GM12878 (cell line): ENCODE results near the gene DDR2. TPM values are rescaled to one million over a fixed set of nuclear protein-coding genes. Genes with fewer than 3 reads are reported as not detected.
A peak's percentile ranks its signal among the peaks of the same experiment; 100 is the strongest.

Experiments
- ATAC-seq: fragments of 200-7000 bp; cut with Tn5 transposase; 3 replicates; pipeline ENCODE4 v1.9.1; 2020; ENCODE audit warnings: mild to moderate bottlenecking, moderate library complexity
- BruUV-seq: library from RNA; stranded (reverse); fragments of 400-500 nt; replicated peaks from 2 replicates; lab custom pipeline; 2021; lab: Mats Ljungman, UMichigan
- CTCF ChIA-PET: fragments of 300-600 bp; sonication (Branson Sonifier 250); formaldehyde crosslinking; extraction: SDS; loops from one replicate; lab custom pipeline; 2021; ENCODE audit warnings: inconsistent platforms; lab: Yijun Ruan, JAX
- POLR2A ChIA-PET: fragments of 350-600 bp; formaldehyde crosslinking; extraction: SDS; loops from one replicate; lab custom pipeline; 2021; ENCODE audit warnings: inconsistent platforms; lab: Charles Lee
- RAD21 ChIA-PET: fragments of 300-600 bp; sonication (Branson Sonifier 250); formaldehyde crosslinking; loops from one replicate; lab custom pipeline; 2023; ENCODE audit warnings: antibody characterized with exemption; ENCODE audit not compliant: unreplicated experiment; lab: Charles Lee
- SMC1A ChIA-PET: fragments of 300-600 bp; sonication (Branson Sonifier 250); formaldehyde crosslinking; loops from one replicate; lab custom pipeline; 2023; ENCODE audit not compliant: unreplicated experiment, uncharacterized antibody; lab: Charles Lee
- DNase-seq: peaks from one replicate; pipeline ENCODE4 v3.0.0-alpha.2; 2011; ENCODE audit warnings: low read depth, low spot score
- FAIRE-seq: peaks from 3 replicates; lab custom pipeline; 2011; peaks lifted over from hg19 to GRCh38; lab: Jason Lieb, UNC
- H2AFZ ChIP-seq: 2 replicates; pipeline ENCODE4 v1.6.0; 2011; ENCODE audit warnings: low read depth, low read length, control low read depth; ENCODE audit not compliant: control insufficient read depth
- H3K27ac ChIP-seq: 2 replicates; pipeline ENCODE4 v1.5.1; 2011; ENCODE audit warnings: control low read depth; ENCODE audit not compliant: control insufficient read depth, insufficient read depth
- H3K27me3 ChIP-seq, 2 experiments: replicated peaks in 1 of 2; 2 replicates each; pipeline versions ENCODE4 v1.6.0 to v1.6.1; 2011; ENCODE audit warnings: low read length in 1 of 2; ENCODE audit not compliant: control insufficient read depth in 2 of 2, insufficient read depth in 2 of 2
- H3K36me3 ChIP-seq, 2 experiments: 2 replicates each; pipeline ENCODE4 v1.5.1; 2011; ENCODE audit warnings: low read length in 1 of 2; ENCODE audit not compliant: control insufficient read depth in 2 of 2, insufficient read depth in 2 of 2
- H3K4me1 ChIP-seq: 2 replicates; pipeline ENCODE4 v1.6.1; 2011; ENCODE audit warnings: mild to moderate bottlenecking, low read length, moderate library complexity, mixed read lengths; ENCODE audit not compliant: control insufficient read depth, insufficient read depth
- H3K4me2 ChIP-seq: 2 replicates; pipeline ENCODE4 v1.6.0; 2011; ENCODE audit warnings: control low read depth; ENCODE audit not compliant: control insufficient read depth, insufficient read depth
- H3K4me3 ChIP-seq: fragments of 200-600 bp; sonication (generic); 2 replicates; pipeline ENCODE4 v1.5.1; 2016
- H3K79me2 ChIP-seq: 2 replicates; pipeline ENCODE4 v1.6.0; 2011; ENCODE audit warnings: low read length; ENCODE audit not compliant: control insufficient read depth, insufficient read depth
- H3K9ac ChIP-seq: 2 replicates; pipeline ENCODE4 v1.8.0; 2011; ENCODE audit warnings: low read length, control low read depth, mixed read lengths; ENCODE audit not compliant: control insufficient read depth, insufficient read depth
- H3K9me3 ChIP-seq: replicated peaks from 3 replicates; pipeline ENCODE4 v1.5.1; 2011; ENCODE audit warnings: mild to moderate bottlenecking, low read length; ENCODE audit not compliant: control insufficient read depth, insufficient read depth
- H4K20me1 ChIP-seq: 2 replicates; pipeline ENCODE4 v1.6.0; 2011; ENCODE audit not compliant: control insufficient read depth, insufficient read depth
- ATF2 ChIP-seq: IDR thresholded peaks from 2 replicates; pipeline ENCODE4 v1.6.1; 2012; ENCODE audit warnings: low read length, inconsistent platforms
- BRCA1 ChIP-seq: IDR thresholded peaks from 2 replicates; pipeline ENCODE4 v1.6.1; 2011; ENCODE audit warnings: low read depth, low read length, improper control_type of control experiment
- CEBPZ ChIP-seq: fragments of 150-350 bp; IDR thresholded peaks from 2 replicates; pipeline ENCODE4 v1.6.1; 2016; ENCODE audit warnings: low read depth, low read length
- CHD1 ChIP-seq: IDR thresholded peaks from 2 replicates; pipeline ENCODE4 v1.6.1; 2012; ENCODE audit warnings: low read depth, low read length, improper control_type of control experiment
- E2F8 ChIP-seq: fragments of 450-650 bp; IDR thresholded peaks from 2 replicates; pipeline ENCODE4 v1.6.1; 2018; ENCODE audit warnings: mild to moderate bottlenecking, low read depth, moderate library complexity; ENCODE audit not compliant: partially characterized antibody
- FOS ChIP-seq: IDR thresholded peaks from 3 replicates; pipeline ENCODE4 v1.6.1; 2011; ENCODE audit warnings: borderline replicate concordance; ENCODE audit not compliant: insufficient read length; ENCODE audit errors: extremely low read depth
- FOXM1 ChIP-seq: IDR thresholded peaks from 2 replicates; pipeline ENCODE4 v1.6.1; 2012; ENCODE audit warnings: low read depth, mild to moderate bottlenecking, inconsistent platforms, low read length, moderate library complexity
- IKZF1 ChIP-seq: fragments of 450-650 bp; conservative IDR thresholded peaks from 2 replicates; pipeline ENCODE4 v1.6.1; 2017; ENCODE audit warnings: antibody characterized with exemption, mild to moderate bottlenecking
- KAT2A ChIP-seq: conservative IDR thresholded peaks from 2 replicates; pipeline ENCODE4 v1.6.1; 2011; ENCODE audit warnings: low read depth, low read length; ENCODE audit not compliant: control insufficient read depth
- KLF5 ChIP-seq: fragments of 450-650 bp; IDR thresholded peaks from 2 replicates; pipeline ENCODE4 v1.6.1; 2014; ENCODE audit warnings: mild to moderate bottlenecking; ENCODE audit not compliant: partially characterized antibody
- MEF2B ChIP-seq: fragments of 450-650 bp; IDR thresholded peaks from 2 replicates; pipeline ENCODE4 v1.6.1; 2018; ENCODE audit warnings: mild to moderate bottlenecking, moderate library complexity; ENCODE audit not compliant: partially characterized antibody, poor library complexity, severe bottlenecking
- MXI1 ChIP-seq: fragments of 150-350 bp; IDR thresholded peaks from 2 replicates; pipeline ENCODE4 v1.6.1; 2011; ENCODE audit warnings: low read depth, mild to moderate bottlenecking, inconsistent platforms, low read length, improper control_type of control experiment
- SMAD1 ChIP-seq: fragments of 450-650 bp; IDR thresholded peaks from 2 replicates; pipeline ENCODE4 v1.6.1; 2018; ENCODE audit warnings: mild to moderate bottlenecking, low read depth; ENCODE audit not compliant: partially characterized antibody
- SMAD5 ChIP-seq: IDR thresholded peaks from 2 replicates; pipeline ENCODE4 v1.6.1; 2016; ENCODE audit warnings: antibody characterized with exemption, low read depth
- SRF ChIP-seq, 2 experiments: IDR thresholded peaks; 2 replicates each; pipeline ENCODE4 v1.6.1; 2011; ENCODE audit warnings: low read depth in 2 of 2, low read length in 2 of 2, mild to moderate bottlenecking in 1 of 2, moderate library complexity in 1 of 2
- WGBS: methylation state at CpG from one replicate; pipeline ENCODE4 v1.1.6; 2016; ENCODE audit warnings: low lambda C conversion rate; ENCODE audit not compliant: insufficient replicate concordance, insufficient coverage; ENCODE audit errors: missing lambda C conversion rate; 5-methylcytosine and 5-hydroxymethylcytosine counted together
- in situ Hi-C: fragments of 300-500 bp; cut with MboI; formaldehyde crosslinking; loops from 9 replicates; pipeline ENCODE4 v1.14.3; 2018; ENCODE audit warnings: mixed read lengths
- intact Hi-C: fragments of 100-400 bp; cut with micrococcal nuclease; formaldehyde crosslinking; loops from one replicate; pipeline ENCODE4 v1.14.2; 2022; ENCODE audit not compliant: unreplicated experiment
- polyA plus RNA-seq, 11 experiments: library from polyadenylated mRNA; depleted of rRNA in 4 of 11; unstranded in 6 of 11; stranded (reverse) in 5 of 11; fragments of >200 nt; fragmentation: Nextera tagmentation in 4 of 11; fragmentation: Illumina TruSeq in 1 of 11; extraction: Ambion mirVana in 4 of 11; extraction: Trizol in 1 of 11; gene quantifications; 1 replicate in 1 of 11; 2 replicates in 10 of 11; pipeline versions ENCODE4 v1.2.1 to v1.2.3, GENCODE V29; 2011 to 2016; ENCODE audit warnings: inconsistent platforms in 2 of 11, missing spikeins in 2 of 11, low read depth in 1 of 11
- total RNA-seq, 4 experiments: library from RNA; depleted of rRNA in 3 of 4; stranded (reverse); fragments of >200 nt in 3 of 4; fragmentation: Illumina TruSeq in 1 of 4; extraction: Trizol in 1 of 4; gene quantifications; 2 replicates each; pipeline versions ENCODE4 v1.2.1 to v1.2.3, GENCODE V29; 2013 to 2021

The DDR2 gene
- total and polyA plus RNA-seq, 10 of the 15 experiments (the other 5 are each of a cell fraction or from before 2014, with no cell fraction given), result 1.9 to 8.8 (median 5.5) TPM

- DNase-seq (no peak), ATAC-seq (peak; percentile 60; the same call in 2 of the 3 replicates), FAIRE-seq (no peak)
- Histone ChIP-seq H3K9ac (no peak overlapping the region), H3K27ac (no peak overlapping the region), H3K27me3 (no peaks in the 10 kb centered on the region), H3K4me2 (no peak overlapping the region; the same call in 1 of the 2 replicates), H3K79me2 (no peaks in the 10 kb centered on the region), H3K36me3 (no peaks in the 10 kb centered on the region), H2AFZ (no peak overlapping the region; the same call in 1 of the 2 replicates), H3K9me3 (no peaks in the 10 kb centered on the region; the same call in 1 of the 3 replicates), H3K4me1 (peaks cover 8% of the 10 kb centered on the region), H3K4me3 (no peak overlapping the region), H4K20me1 (no peaks in the 10 kb centered on the region)
- RAD21 ChIA-PET, result interaction anchor here (0.9 to 3.2 kb wide), 7 partner anchors 19 to 123 kb away, joined by 3 to 13 read pairs (median 6); partner anchors contain the start of gene DDR2
- POLR2A ChIA-PET, result interaction anchor here (0.7 to 1.3 kb wide), 3 partner anchors 23 to 46 kb away, joined by 3 read pairs; partner anchors contain the start of gene DDR2
- no TSS peak for BruUV-seq
- CTCF ChIA-PET, result interaction anchor here (0.5 to 3.8 kb wide), 9 partner anchors 11 to 320 kb away, joined by 3 to 20 read pairs (median 3); no protein-coding TSS in a partner anchor
- TF ChIP-seq E2F8 (no peak), SRF (IDR thresholded peaks at IDR 0.05; ENCODE audit: low read depth in 2 of 2, low read length in 2 of 2) (no peak), KLF5 (no peak), FOXM1 (no peak), BRCA1 (no peak), IKZF1 (no peak), ATF2 (no peak), MXI1 (no peak), FOS (no peak), MEF2B (no peak), KAT2A (no peak), CHD1 (no peak), SMAD1 (no peak), SMAD5 (no peak), CEBPZ (no peak)
- intact Hi-C loops, result no loop called here
- SMC1A ChIA-PET, result interaction anchor here (0.7 to 11.2 kb wide), 12 partner anchors 10 to 81 kb away, joined by 3 to 80 read pairs (median 4); partner anchors contain the start of gene DDR2
- in situ Hi-C loops, result no loop called here
- WGBS, result 55% methylated on average over 4 of the region's 4 CpGs
Observed at GRCh38 chr1:162677607-162678371, 45.5 kb downstream of the DDR2 start.
